ENCODE data around the gene PBXIP1. TPM values are rescaled to one million over a fixed set of nuclear protein-coding genes. Genes with fewer than 3 reads are reported as not detected.

Gene PBXIP1
- total and polyA plus RNA-seq, 10 of the 15 experiments (the other 5 are each of a cell fraction or from before 2014, with no cell fraction given), result 0.63 to 25.6 (median 15.4) TPM

DNA sequence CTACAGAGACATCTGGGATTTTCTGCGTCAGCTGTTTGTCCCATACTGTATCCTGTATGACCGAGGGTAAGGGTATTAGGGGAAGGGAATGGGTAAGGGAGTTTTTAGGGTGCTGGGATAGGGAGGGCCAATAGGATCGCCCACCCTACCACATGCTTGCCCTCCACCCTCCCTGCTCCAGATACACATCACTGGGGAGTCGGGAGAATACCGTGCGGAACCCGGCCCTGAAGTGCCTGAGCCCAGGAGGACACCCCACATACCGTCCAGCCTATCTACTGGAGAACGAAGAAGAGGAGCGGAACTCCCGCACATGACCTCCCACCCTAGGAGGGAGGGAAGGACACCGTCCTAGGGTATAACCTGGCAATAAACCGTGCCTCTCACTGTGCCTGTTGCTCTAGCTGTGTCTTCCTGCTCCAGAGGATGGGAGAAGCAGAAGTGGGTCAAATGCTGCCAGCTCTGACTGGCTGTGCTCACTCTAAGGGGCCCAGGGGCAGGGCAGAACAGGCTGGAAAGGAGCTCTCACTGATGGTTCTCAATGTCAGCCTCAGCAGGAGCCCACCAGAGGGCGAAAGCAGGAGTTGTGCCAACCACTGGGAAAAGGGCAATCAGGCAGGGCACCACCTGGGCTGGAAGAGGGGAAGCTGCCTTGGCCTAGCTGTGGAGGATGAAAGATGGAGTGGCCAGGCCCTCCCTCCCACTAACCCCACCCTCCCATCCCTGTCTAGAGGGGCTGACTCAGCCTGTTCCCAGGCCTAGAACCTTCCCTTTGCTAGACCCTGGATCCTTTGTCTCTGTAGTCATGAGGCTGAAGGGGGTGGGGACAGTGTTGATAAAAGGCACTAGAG, 37.0 kb upstream of the PBXIP1 start:
- DNase-seq (ENCODE audit: low read depth, low spot score) (no peak), FAIRE-seq (no peak), ATAC-seq (peak; percentile 37; the same call in 2 of the 3 replicates)
- H3K9ac ChIP-seq (ENCODE audit: control insufficient read depth, insufficient read depth, low read length), result no peak overlapping the region
- peaks cover 9% of the 10 kb centered on the region for H3K4me1 ChIP-seq (ENCODE audit: control insufficient read depth, insufficient read depth, low read length)
- ChIA-PET CTCF (interaction anchor here (0.5 to 11.0 kb wide), 7 partner anchors 14 to 299 kb away, joined by 3 to 226 read pairs (median 4); partner anchors contain the start of genes CKS1B, FLAD1, PBXIP1 and SHC1), SMC1A (ENCODE audit: uncharacterized antibody, unreplicated experiment) (interaction anchor here (0.6 to 8.1 kb wide), 3 partner anchors 9 to 24 kb away, joined by 3 to 69 read pairs (median 6); partner anchors contain the start of gene FLAD1), POLR2A (interaction anchor here (1.4 kb wide), 1 partner anchor 10 kb away, joined by 4 read pairs; the partner anchor contains the start of gene FLAD1), RAD21 (ENCODE audit: unreplicated experiment) (interaction anchor here (1.5 kb wide), 1 partner anchor 9 kb away, joined by 9 read pairs; the partner anchor contains the start of gene FLAD1)
- in situ Hi-C loops (cut with MboI), result no loop called here
- H3K36me3 ChIP-seq (ENCODE audit: control insufficient read depth in 2 of 2, insufficient read depth in 2 of 2, low read length in 1 of 2), result peaks cover 11 to 14% of the 10 kb centered on the region in 2 experiments; a peak in 3 of 4 replicates
- no peaks in the 10 kb centered on the region for H4K20me1 ChIP-seq (ENCODE audit: control insufficient read depth, insufficient read depth)
- H2AFZ ChIP-seq (ENCODE audit: control insufficient read depth, low read depth, low read length), result no peak overlapping the region
- no peak overlapping the region for H3K4me3 ChIP-seq
- no peaks in the 10 kb centered on the region for H3K27me3 ChIP-seq (replicated peaks in 1 of 2; ENCODE audit: control insufficient read depth in 2 of 2, insufficient read depth in 2 of 2, low read length in 1 of 2)
- no peaks in the 10 kb centered on the region; the same call in 1 of the 2 replicates for H3K79me2 ChIP-seq (ENCODE audit: control insufficient read depth, insufficient read depth, low read length)
- H3K4me2 ChIP-seq (ENCODE audit: control insufficient read depth, insufficient read depth), result no peak overlapping the region
- intact Hi-C loops (cut with micrococcal nuclease; ENCODE audit: unreplicated experiment), result no loop called here
- no TSS peak for BruUV-seq (replicated peaks)
- H3K9me3 ChIP-seq (replicated peaks; ENCODE audit: control insufficient read depth, insufficient read depth, low read length), result no peaks in the 10 kb centered on the region
- TF ChIP-seq RCOR1 (conservative IDR thresholded peaks at IDR 0.05; ENCODE audit: low read depth, low read length) (no peak), BACH1 (IDR thresholded peaks at IDR 0.05; ENCODE audit: borderline replicate concordance) (no peak), RBBP5 (conservative IDR thresholded peaks at IDR 0.05) (no peak)
- TF ChIP-seq, protein P1, sequence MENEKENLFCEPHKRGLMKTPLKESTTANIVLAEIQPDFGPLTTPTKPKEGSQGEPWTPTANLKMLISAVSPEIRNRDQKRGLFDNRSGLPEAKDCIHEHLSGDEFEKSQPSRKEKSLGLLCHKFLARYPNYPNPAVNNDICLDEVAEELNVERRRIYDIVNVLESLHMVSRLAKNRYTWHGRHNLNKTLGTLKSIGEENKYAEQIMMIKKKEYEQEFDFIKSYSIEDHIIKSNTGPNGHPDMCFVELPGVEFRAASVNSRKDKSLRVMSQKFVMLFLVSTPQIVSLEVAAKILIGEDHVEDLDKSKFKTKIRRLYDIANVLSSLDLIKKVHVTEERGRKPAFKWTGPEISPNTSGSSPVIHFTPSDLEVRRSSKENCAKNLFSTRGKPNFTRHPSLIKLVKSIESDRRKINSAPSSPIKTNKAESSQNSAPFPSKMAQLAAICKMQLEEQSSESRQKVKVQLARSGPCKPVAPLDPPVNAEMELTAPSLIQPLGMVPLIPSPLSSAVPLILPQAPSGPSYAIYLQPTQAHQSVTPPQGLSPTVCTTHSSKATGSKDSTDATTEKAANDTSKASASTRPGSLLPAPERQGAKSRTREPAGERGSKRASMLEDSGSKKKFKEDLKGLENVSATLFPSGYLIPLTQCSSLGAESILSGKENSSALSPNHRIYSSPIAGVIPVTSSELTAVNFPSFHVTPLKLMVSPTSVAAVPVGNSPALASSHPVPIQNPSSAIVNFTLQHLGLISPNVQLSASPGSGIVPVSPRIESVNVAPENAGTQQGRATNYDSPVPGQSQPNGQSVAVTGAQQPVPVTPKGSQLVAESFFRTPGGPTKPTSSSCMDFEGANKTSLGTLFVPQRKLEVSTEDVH (IDR thresholded peaks at IDR 0.05; ENCODE audit: low read depth, partially characterized antibody), result no peak
- TF ChIP-seq, protein P2, sequence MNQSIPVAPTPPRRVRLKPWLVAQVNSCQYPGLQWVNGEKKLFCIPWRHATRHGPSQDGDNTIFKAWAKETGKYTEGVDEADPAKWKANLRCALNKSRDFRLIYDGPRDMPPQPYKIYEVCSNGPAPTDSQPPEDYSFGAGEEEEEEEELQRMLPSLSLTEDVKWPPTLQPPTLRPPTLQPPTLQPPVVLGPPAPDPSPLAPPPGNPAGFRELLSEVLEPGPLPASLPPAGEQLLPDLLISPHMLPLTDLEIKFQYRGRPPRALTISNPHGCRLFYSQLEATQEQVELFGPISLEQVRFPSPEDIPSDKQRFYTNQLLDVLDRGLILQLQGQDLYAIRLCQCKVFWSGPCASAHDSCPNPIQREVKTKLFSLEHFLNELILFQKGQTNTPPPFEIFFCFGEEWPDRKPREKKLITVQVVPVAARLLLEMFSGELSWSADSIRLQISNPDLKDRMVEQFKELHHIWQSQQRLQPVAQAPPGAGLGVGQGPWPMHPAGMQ (IDR thresholded peaks at IDR 0.05; ENCODE audit: borderline replicate concordance), result no peak
- TF ChIP-seq, protein P3, sequence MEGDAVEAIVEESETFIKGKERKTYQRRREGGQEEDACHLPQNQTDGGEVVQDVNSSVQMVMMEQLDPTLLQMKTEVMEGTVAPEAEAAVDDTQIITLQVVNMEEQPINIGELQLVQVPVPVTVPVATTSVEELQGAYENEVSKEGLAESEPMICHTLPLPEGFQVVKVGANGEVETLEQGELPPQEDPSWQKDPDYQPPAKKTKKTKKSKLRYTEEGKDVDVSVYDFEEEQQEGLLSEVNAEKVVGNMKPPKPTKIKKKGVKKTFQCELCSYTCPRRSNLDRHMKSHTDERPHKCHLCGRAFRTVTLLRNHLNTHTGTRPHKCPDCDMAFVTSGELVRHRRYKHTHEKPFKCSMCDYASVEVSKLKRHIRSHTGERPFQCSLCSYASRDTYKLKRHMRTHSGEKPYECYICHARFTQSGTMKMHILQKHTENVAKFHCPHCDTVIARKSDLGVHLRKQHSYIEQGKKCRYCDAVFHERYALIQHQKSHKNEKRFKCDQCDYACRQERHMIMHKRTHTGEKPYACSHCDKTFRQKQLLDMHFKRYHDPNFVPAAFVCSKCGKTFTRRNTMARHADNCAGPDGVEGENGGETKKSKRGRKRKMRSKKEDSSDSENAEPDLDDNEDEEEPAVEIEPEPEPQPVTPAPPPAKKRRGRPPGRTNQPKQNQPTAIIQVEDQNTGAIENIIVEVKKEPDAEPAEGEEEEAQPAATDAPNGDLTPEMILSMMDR (IDR thresholded peaks at IDR 0.05 in 2 of 3, conservative IDR thresholded peaks at IDR 0.05 in 1 of 3; ENCODE audit: control insufficient read depth in 2 of 3, extremely low read depth in 1 of 3, insufficient read depth in 1 of 3, low read depth in 3 of 3, low read length in 3 of 3), result peak; percentile 8 to 30 (median 21); a peak in 3 of 6 replicates
- no peak overlapping the region for H3K27ac ChIP-seq (ENCODE audit: control insufficient read depth, insufficient read depth)
- 82% methylated on average over 14 of the region's 14 CpGs for WGBS (ENCODE audit: insufficient coverage, insufficient replicate concordance, low lambda C conversion rate, missing lambda C conversion rate)
